GM12874 (cell line): ENCODE measurements around the gene P3R3URF.

Source experiments
- TF ChIP-seq, protein P1 (sequence below): IDR thresholded peaks from 2 replicates; pipeline ENCODE4 v1.5.1; 2011; ENCODE audit warnings: low read depth, mild to moderate bottlenecking, control low read depth, low read length, moderate library complexity; ENCODE audit not compliant: insufficient read depth

P3R3URF gene

DNA sequence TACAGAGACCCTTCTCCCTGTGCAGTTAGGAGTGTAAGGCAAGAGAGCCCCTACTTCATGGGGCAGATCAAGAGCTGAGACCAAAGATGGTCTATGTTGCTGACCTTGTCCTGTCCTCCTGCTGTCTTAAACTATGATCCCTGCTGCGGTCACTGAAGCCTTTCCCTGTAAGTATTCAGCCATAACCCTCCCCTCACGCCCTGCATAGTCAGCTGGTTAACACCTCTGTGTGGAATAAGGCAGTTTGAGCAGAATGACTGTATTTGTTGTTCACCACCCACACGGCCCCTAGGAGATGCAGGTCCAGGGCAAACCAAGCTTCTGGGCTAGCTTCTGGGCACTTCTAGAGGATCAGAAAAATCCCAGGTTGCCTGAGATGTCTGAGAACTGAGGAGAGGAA lies 1.0 kb downstream of the P3R3URF start:
- TF ChIP-seq, protein P1, sequence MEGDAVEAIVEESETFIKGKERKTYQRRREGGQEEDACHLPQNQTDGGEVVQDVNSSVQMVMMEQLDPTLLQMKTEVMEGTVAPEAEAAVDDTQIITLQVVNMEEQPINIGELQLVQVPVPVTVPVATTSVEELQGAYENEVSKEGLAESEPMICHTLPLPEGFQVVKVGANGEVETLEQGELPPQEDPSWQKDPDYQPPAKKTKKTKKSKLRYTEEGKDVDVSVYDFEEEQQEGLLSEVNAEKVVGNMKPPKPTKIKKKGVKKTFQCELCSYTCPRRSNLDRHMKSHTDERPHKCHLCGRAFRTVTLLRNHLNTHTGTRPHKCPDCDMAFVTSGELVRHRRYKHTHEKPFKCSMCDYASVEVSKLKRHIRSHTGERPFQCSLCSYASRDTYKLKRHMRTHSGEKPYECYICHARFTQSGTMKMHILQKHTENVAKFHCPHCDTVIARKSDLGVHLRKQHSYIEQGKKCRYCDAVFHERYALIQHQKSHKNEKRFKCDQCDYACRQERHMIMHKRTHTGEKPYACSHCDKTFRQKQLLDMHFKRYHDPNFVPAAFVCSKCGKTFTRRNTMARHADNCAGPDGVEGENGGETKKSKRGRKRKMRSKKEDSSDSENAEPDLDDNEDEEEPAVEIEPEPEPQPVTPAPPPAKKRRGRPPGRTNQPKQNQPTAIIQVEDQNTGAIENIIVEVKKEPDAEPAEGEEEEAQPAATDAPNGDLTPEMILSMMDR, result no peak

DNA sequence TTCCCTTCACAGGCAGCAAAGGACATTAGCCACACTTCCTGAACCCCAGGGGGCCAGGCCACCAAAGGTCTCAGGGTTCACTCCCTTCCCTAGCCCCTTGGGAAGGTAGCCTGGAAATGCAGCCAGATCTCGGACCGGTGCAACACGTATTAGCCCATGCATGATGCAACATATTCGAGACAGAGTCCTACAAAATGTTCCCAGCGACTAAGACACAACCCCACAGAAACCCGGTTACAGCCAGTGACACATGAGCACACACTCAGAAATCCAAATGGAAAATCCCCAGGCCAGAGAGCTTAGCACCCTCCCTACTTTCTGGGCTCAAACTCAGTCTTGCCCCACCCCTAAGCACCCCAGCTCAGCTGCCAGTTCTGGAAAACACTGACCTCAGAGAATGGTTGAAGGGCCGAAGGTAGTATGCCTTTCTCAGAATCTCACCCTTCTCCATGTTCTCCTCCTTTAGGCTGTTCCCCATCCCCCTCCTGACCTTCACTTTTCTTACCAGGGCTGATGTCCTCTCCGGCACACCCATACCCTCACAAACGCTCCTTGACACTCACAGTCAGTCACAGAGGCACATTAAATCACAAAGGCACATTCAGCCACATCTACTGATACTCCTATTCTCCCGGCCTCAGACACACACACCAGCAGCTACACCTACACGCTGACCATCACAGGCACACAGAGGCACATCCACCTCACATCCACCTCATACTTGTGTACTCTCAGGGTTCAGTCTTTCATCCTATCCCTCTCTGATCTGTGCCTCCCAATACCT lies 1.6 kb downstream of the P3R3URF start, which contains the start of gene TSPAN1:
Gene TSPAN1, plus strand, starts transcription at position 640 of the 784 bp plus-strand sequence. CDS start 6,021 bp downstream, outside the sequence.
- TF ChIP-seq, protein P1, result no peak

DNA sequence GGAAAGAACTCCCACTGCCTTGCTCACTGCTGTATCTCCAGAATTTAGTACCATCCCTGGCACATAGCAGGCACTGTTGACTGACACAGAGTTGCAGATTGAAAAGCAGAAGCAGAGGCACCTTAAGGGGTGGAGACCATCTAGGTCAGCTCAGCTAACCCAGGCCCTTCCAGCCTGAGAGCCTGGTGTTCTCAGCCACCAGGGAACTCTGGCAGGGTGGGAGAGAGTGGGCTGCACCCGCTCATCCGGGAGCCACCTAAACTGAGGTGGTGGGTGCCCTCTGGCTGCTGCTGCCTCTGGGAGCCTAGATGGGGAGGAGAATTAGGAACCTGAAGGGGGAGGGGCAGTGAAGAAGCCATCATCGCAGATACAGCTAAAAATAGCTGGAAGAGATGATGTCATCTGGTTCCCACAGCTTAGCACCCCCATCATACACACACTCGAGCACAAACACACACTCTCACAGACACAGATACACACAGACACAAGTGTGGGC lies 2.9 kb downstream of the P3R3URF start:
- TF ChIP-seq, protein P1, result no peak

DNA sequence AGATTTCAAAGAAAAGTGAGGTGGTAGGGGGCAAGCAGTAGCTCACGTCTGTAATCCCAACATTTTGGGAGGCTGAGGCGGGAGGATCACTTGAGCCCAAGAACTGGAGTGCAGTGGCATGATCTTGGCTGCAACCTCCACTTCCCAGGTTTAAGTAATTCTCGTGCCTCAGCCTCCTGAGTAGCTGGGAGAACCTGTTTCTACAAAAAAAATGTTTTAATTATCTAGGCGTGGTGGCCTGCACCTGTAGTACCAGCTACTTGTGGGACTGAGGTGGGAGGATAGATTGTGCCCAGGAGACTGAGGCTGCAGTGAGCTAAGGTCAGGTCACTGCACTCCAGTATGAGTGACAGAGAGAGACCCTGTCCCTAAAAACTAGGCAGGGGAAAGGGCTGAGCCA lies 4.0 kb downstream of the P3R3URF start:
- TF ChIP-seq, protein P1, result no peak

DNA sequence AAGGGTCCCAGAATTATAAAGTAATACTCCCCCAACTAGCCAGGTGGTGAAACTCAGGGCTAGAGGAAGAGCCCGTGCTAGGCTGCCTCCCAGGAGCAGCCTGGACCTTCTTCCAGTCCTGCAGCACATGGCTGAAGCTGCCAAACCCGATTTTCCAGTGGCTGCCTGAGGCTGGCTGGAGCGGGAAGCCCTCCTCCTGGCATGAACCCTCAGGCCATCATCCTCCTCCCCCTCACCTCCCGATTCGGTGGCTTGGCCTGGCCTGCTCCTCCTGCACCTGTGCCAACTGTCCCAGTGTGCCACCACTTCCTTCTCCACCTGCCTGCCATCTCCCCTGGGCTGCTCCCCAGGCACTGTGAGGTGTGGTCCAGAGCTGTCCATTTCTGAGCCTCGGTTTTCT lies 4.4 kb downstream of the P3R3URF start:
- TF ChIP-seq, protein P1, result no peak

DNA sequence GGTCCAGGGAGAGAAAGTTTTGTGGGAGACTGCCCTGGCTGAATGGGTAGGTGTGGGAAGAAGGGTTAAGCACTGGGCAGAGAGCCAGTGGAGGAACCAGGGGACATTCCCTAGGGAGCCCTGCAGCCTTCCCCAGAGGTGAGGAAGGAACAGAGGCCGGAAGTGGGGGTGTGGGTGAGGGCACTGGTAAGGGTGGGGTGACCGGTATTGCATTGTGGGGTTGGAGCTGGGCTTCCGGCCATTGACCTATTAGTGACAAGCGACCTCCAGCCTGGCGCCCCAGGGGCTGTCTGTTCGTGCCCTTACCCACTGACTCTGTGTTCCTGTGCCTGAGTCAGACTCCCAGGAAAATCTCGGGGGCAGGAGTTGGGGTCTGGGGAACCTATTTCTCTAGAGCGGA lies 4.9 kb downstream of the P3R3URF start:
- TF ChIP-seq, protein P1, result no peak

DNA sequence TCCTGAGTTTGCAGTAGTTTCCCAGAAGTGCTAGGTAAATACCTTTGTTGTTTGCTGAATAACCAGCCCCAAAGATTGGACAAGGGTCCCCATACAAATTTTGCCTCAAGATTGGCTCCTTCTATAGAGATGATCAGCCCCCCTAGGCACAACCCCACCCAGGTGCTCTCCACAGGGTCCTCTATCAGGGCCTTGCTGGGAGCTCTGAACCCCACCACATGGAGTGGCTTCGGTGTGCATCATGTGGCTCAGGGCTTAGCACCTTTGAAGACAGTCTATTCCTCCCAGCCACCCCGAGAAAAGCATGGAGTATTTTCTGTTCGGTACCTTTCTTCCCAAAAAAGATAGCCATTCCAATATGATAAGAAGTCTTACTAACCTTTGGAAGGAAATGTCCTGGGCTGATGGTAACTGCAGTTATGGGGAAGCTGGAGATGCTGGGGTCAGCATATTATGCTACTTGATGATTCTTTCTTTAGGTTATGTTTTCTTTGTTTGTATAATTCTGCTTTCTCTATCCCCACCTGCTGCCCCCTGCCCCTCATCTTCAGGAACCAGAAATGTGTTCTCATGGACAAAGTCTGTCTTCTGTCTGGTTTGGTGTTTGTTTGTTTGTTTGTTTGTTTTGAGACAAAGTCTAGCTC lies 6.4 kb downstream of the P3R3URF start:
- TF ChIP-seq, protein P1, result no peak
